ENCODE results near the gene C5AR2. TPM values are rescaled to one million over a fixed set of nuclear protein-coding genes. Genes with fewer than 3 reads are reported as not detected.

Gene C5AR2
- total RNA-seq, 1 experiment from 2014 or later = not detected

- Histone ChIP-seq H3K56ac (ENCODE audit: insufficient read length, low read depth, low read length) (no peak overlapping the region), H3K14ac (ENCODE audit: insufficient read depth, low read length) (no peak overlapping the region), H3K4ac (ENCODE audit: low read depth, low read length) (no peak overlapping the region), H3K18ac (ENCODE audit: insufficient read length, low read depth, low read length) (no peak overlapping the region), H4K20me1 (ENCODE audit: control insufficient read depth, insufficient read depth, insufficient read length) (no peaks in the 10 kb centered on the region), H3K79me1 (ENCODE audit: insufficient read depth, low read depth, low read length, poor library complexity, severe bottlenecking) (no peaks in the 10 kb centered on the region), H2AK5ac (ENCODE audit: insufficient read length, low read length) (no peak overlapping the region), H3K27ac (ENCODE audit: insufficient read length, low read depth, low read length) (no peak overlapping the region), H3K4me2 (ENCODE audit: insufficient read depth, insufficient read length, low read length) (no peak overlapping the region), H3K27me3 (ENCODE audit: insufficient read depth, low read length) (no peaks in the 10 kb centered on the region), H2BK120ac (ENCODE audit: low read depth, low read length, poor library complexity, severe bottlenecking) (no peak overlapping the region), H4K91ac (ENCODE audit: insufficient read length, low read depth, low read length) (no peak overlapping the region), H3K4me1 (ENCODE audit: insufficient read depth, low read length) (no peaks in the 10 kb centered on the region), H3T11ph (ENCODE audit: low read length) (no peak overlapping the region), H2BK20ac (ENCODE audit: low read depth, low read length, poor library complexity, severe bottlenecking) (no peak overlapping the region), H3K9ac (ENCODE audit: extremely low read depth, insufficient read length, low read length) (no peak overlapping the region), H2BK12ac (ENCODE audit: insufficient read length, low read depth, low read length) (no peak overlapping the region), H3K23me2 (ENCODE audit: insufficient read length, low read depth, low read length, poor library complexity, severe bottlenecking) (no peaks in the 10 kb centered on the region), H3K23ac (ENCODE audit: insufficient read length, low read depth, low read length) (no peak overlapping the region), H2BK5ac (ENCODE audit: insufficient read length, low read length) (no peak overlapping the region), H2AFZ (ENCODE audit: low read length) (no peak overlapping the region), H3K9me3 (ENCODE audit: control insufficient read depth, low read depth, low read length) (no peaks in the 10 kb centered on the region), H4K5ac (ENCODE audit: insufficient read length, low read depth, low read length) (no peak overlapping the region), H2BK15ac (ENCODE audit: low read depth, low read length) (no peak overlapping the region), H4K8ac (replicated peaks; ENCODE audit: insufficient read length, low read depth, low read length) (no peak overlapping the region), H3K79me2 (ENCODE audit: insufficient read depth, low read length) (no peaks in the 10 kb centered on the region)
- H3K27ac Mint-ChIP-seq = no peak overlapping the region
- no peak for TF ChIP-seq CTCF (conservative IDR thresholded peaks at IDR 0.05)
- no peak for DNase-seq
- 96% methylated on average over 4 of the region's 10 CpGs for WGBS (ENCODE audit: extremely low coverage, insufficient read length, low lambda C conversion rate)
- no peak overlapping the region for H3K4me3 Mint-ChIP-seq
- H3K9me3 Mint-ChIP-seq = peaks cover under 1 to 2% of the 10 kb centered on the region in 2 experiments; a peak in 4 of 5 replicates
- H3K27me3 Mint-ChIP-seq (ENCODE audit: low read depth) = no peaks in the 10 kb centered on the region
- peaks cover 0 to 3% (median 1%) of the 10 kb centered on the region in 3 experiments; a peak in 2 of 7 replicates for H3K36me3 Mint-ChIP-seq (ENCODE audit: insufficient read depth in 1 of 3, low read depth in 3 of 3)
- H3K4me1 Mint-ChIP-seq = peaks cover 0 to 4% of the 10 kb centered on the region in 2 experiments; a peak in 2 of 4 replicates
Measured at GRCh38 chr19:47283405-47284059, 48.4 kb upstream of the C5AR2 start.

Measured in H9 (cell line).